OCI-LY7 (cell line): Measurements from ENCODE around the gene CD164L2.

Experiments used
- CTCF ChIP-seq: fragments of 200-600 bp; sonication (generic); conservative IDR thresholded peaks from 2 replicates; pipeline ENCODE4 v1.5.1; 2014; ENCODE audit warnings: mild to moderate bottlenecking, antibody characterized with exemption, low read length, moderate library complexity, mixed read lengths
- EZH2phosphoT487 ChIP-seq: fragments of 200-600 bp; sonication (generic); IDR thresholded peaks from 2 replicates; pipeline ENCODE4 v1.6.1; 2018; ENCODE audit warnings: low read depth, borderline replicate concordance, mild to moderate bottlenecking, mixed run types, antibody characterized with exemption, low read length, moderate library complexity, mixed read lengths

- TF ChIP-seq CTCF (no peak), EZH2phosphoT487 (no peak)
Observed at GRCh38 chr1:27398405-27399149, 15.4 kb upstream of the CD164L2 start.
